PC-9 (cell line): ENCODE results near the gene UBXN2A. TPM values are rescaled to one million over a fixed set of nuclear protein-coding genes. Genes with fewer than 3 reads are reported as not detected.

ENCODE experiments used
- BruUV-seq: library from RNA; stranded (reverse); fragments of 400-500 nt; replicated peaks from 2 replicates; lab custom pipeline; 2021; lab: Mats Ljungman, UMichigan
- CTCF ChIA-PET: fragments of 300-600 bp; sonication (Branson Sonifier 250); formaldehyde crosslinking; loops from one replicate; lab custom pipeline; 2022; ENCODE audit warnings: antibody characterized with exemption; lab: Charles Lee
- POLR2A ChIA-PET: fragments of 300-600 bp; sonication (Branson Sonifier 250); formaldehyde crosslinking; loops from one replicate; lab custom pipeline; 2022; ENCODE audit warnings: antibody characterized with exemption; ENCODE audit not compliant: unreplicated experiment; lab: Charles Lee
- DNase-seq, 2 experiments: peaks; one replicate each; pipeline versions ENCODE4 v3.0.0 to v3.0.0-alpha.2; 2015 to 2022; ENCODE audit warnings: mixed read lengths in 1 of 2
- H2AFZ ChIP-seq: fragments of 200-600 bp; sonication (generic); 2 replicates; pipeline ENCODE4 v1.8.1; 2017; ENCODE audit warnings: antibody characterized with exemption
- H3F3A ChIP-seq: fragments of 200-600 bp; sonication (generic); 2 replicates; pipeline ENCODE4 v1.8.1; 2017; ENCODE audit warnings: antibody characterized with exemption, mild to moderate bottlenecking, low read depth; ENCODE audit not compliant: insufficient read depth
- H3K27ac ChIP-seq: fragments of 200-600 bp; sonication (generic); 2 replicates; pipeline ENCODE4 v1.6.1; 2016; ENCODE audit warnings: mixed run types
- H3K27me3 ChIP-seq: fragments of 200-600 bp; sonication (generic); 2 replicates; pipeline ENCODE4 v1.6.1; 2016; ENCODE audit warnings: low read depth, mixed run types; ENCODE audit not compliant: insufficient read depth
- H3K36me3 ChIP-seq: fragments of 200-600 bp; sonication (generic); 2 replicates; pipeline ENCODE4 v1.6.1; 2016; ENCODE audit warnings: low read depth, mixed run types
- H3K4me1 ChIP-seq: fragments of 200-600 bp; sonication (generic); replicated peaks from 2 replicates; pipeline ENCODE4 v1.6.1; 2016; ENCODE audit warnings: mixed run types; ENCODE audit not compliant: insufficient read depth
- H3K4me2 ChIP-seq: fragments of 200-600 bp; sonication (generic); 2 replicates; pipeline ENCODE4 v1.6.1; 2017; ENCODE audit warnings: mixed run types
- H3K4me3 ChIP-seq: fragments of 200-600 bp; sonication (generic); 2 replicates; pipeline ENCODE4 v1.6.1; 2016; ENCODE audit warnings: mixed run types
- H3K79me2 ChIP-seq: fragments of 200-600 bp; sonication (generic); 2 replicates; pipeline ENCODE4 v1.6.1; 2017; ENCODE audit warnings: low read depth, mixed run types
- H3K9me2 ChIP-seq: fragments of 200-600 bp; sonication (generic); 2 replicates; pipeline ENCODE4 v1.8.1; 2017; ENCODE audit warnings: mild to moderate bottlenecking; ENCODE audit not compliant: insufficient read depth
- H3K9me3 ChIP-seq: fragments of 200-600 bp; sonication (generic); 2 replicates; pipeline ENCODE4 v1.8.1; 2016; ENCODE audit warnings: low read depth; ENCODE audit not compliant: insufficient read depth
- H4K20me1 ChIP-seq: fragments of 200-600 bp; sonication (generic); 2 replicates; pipeline ENCODE4 v1.8.1; 2017; ENCODE audit not compliant: insufficient read depth
- EZH2 ChIP-seq: fragments of 200-600 bp; sonication (generic); IDR thresholded peaks from 2 replicates; pipeline ENCODE4 v1.8.0; 2017; ENCODE audit warnings: antibody characterized with exemption, low read depth
- intact Hi-C: fragments of 100-400 bp; cut with micrococcal nuclease; formaldehyde crosslinking; loops from one replicate; pipeline ENCODE4 v1.10.0; 2022; ENCODE audit not compliant: unreplicated experiment
- total RNA-seq: library from RNA; stranded (reverse); gene quantifications from 2 replicates; pipeline ENCODE4 v1.2.3, GENCODE V29; 2021
- TF ChIP-seq, protein P1 (sequence below): fragments of 200-600 bp; sonication (generic); conservative IDR thresholded peaks from 2 replicates; pipeline ENCODE4 v1.6.1; 2017; ENCODE audit warnings: mixed run types, antibody characterized with exemption, mild to moderate bottlenecking, moderate library complexity

Gene UBXN2A
- total RNA-seq, 1 experiment from 2014 or later = 16.9 TPM

GRCh38 chr2:23993736-23994269, 53.5 kb downstream of the UBXN2A start:
- no peaks in the 10 kb centered on the region for H3K27me3 ChIP-seq
- no peaks in the 10 kb centered on the region for H4K20me1 ChIP-seq
- no peak for TF ChIP-seq EZH2
- TF ChIP-seq, protein P1, sequence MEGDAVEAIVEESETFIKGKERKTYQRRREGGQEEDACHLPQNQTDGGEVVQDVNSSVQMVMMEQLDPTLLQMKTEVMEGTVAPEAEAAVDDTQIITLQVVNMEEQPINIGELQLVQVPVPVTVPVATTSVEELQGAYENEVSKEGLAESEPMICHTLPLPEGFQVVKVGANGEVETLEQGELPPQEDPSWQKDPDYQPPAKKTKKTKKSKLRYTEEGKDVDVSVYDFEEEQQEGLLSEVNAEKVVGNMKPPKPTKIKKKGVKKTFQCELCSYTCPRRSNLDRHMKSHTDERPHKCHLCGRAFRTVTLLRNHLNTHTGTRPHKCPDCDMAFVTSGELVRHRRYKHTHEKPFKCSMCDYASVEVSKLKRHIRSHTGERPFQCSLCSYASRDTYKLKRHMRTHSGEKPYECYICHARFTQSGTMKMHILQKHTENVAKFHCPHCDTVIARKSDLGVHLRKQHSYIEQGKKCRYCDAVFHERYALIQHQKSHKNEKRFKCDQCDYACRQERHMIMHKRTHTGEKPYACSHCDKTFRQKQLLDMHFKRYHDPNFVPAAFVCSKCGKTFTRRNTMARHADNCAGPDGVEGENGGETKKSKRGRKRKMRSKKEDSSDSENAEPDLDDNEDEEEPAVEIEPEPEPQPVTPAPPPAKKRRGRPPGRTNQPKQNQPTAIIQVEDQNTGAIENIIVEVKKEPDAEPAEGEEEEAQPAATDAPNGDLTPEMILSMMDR = no peak
- no TSS peak for BruUV-seq
- H2AFZ ChIP-seq = no peak overlapping the region
- no peak overlapping the region for H3K4me3 ChIP-seq
- DNase-seq = no peak
- H3K4me2 ChIP-seq = no peak overlapping the region
- H3F3A ChIP-seq = 0 out of 2 replicates have a peak, but pooled peaks cover 10% of the 10 kb centered on the region
- no peaks in the 10 kb centered on the region for H3K9me3 ChIP-seq
- no peaks in the 10 kb centered on the region for H3K36me3 ChIP-seq
- no peak overlapping the region for H3K27ac ChIP-seq
- intact Hi-C loops = no loop called here
- no peaks in the 10 kb centered on the region for H3K4me1 ChIP-seq
- H3K9me2 ChIP-seq = no peaks in the 10 kb centered on the region
- H3K79me2 ChIP-seq = no peaks in the 10 kb centered on the region
- ChIA-PET CTCF (no interaction called here), POLR2A (no interaction called here)

GRCh38 chr2:23994567-23994966, 54.3 kb downstream of the UBXN2A start:
- Histone ChIP-seq H3K9me2 (no peaks in the 10 kb centered on the region), H3K79me2 (no peaks in the 10 kb centered on the region), H3F3A (0 out of 2 replicates have a peak, but pooled peaks cover 10% of the 10 kb centered on the region), H3K36me3 (no peaks in the 10 kb centered on the region), H3K27me3 (no peaks in the 10 kb centered on the region), H3K4me2 (no peak overlapping the region), H3K27ac (no peak overlapping the region), H3K4me1 (no peaks in the 10 kb centered on the region), H2AFZ (no peak overlapping the region), H3K4me3 (no peak overlapping the region), H3K9me3 (no peaks in the 10 kb centered on the region), H4K20me1 (no peaks in the 10 kb centered on the region)
- TF ChIP-seq, protein P1 = no peak
- no peak for TF ChIP-seq EZH2
- CTCF ChIA-PET = interaction anchor here (0.7 kb wide), 1 partner anchor 9 kb away, joined by 4 read pairs; no protein-coding TSS in a partner anchor
- POLR2A ChIA-PET = no interaction called here
- no peak for DNase-seq
- intact Hi-C loops = no loop called here
- BruUV-seq = no TSS peak

DNA sequence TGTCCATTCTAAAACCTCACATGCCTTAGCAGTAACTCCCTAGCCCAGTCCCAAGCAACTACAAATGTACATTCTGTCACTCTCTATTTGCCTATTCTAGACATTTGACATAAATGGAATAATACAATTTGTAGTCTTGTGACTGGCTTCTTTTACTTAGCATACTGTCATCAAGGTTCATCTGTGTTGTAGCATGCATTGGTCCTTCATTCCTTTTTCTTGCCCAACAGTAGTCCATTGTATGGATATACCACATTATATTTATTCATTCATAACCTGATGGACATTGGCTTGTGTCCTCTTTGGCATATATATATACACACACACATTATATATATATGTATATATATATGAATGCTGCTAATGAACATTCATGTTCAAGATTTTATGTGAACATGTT, 67.4 kb downstream of the UBXN2A start:
- CTCF ChIA-PET = no interaction called here
- Histone ChIP-seq H3K36me3 (no peaks in the 10 kb centered on the region), H3K4me2 (no peak overlapping the region), H3K27ac (no peak overlapping the region), H3K4me3 (no peak overlapping the region), H3K27me3 (no peaks in the 10 kb centered on the region), H3K79me2 (no peaks in the 10 kb centered on the region), H3K9me2 (no peaks in the 10 kb centered on the region), H2AFZ (no peak overlapping the region), H3K9me3 (no peaks in the 10 kb centered on the region), H3K4me1 (peaks cover 9% of the 10 kb centered on the region; the same call in 1 of the 2 replicates), H3F3A (no peaks in the 10 kb centered on the region; the same call in 1 of the 2 replicates), H4K20me1 (no peaks in the 10 kb centered on the region)
- no peak for TF ChIP-seq EZH2
- TF ChIP-seq, protein P1 = no peak
- intact Hi-C loops = no loop called here
- no TSS peak for BruUV-seq
- POLR2A ChIA-PET = no interaction called here
- DNase-seq = no peak
